Uterus (tissue), 2 donors: ENCODE data around the gene TGIF1.

Experiments used
- CTCF ChIP-seq, 4 experiments: fragments of 200-600 bp in 2 of 4; fragments of 450-650 bp in 2 of 4; sonication (generic) in 2 of 4; IDR thresholded peaks; one replicate each; pipeline ENCODE4 v1.5.1; 2016 to 2019; ENCODE audit warnings: antibody characterized with exemption in 4 of 4, mild to moderate bottlenecking in 2 of 4, moderate library complexity in 1 of 4
- POLR2A ChIP-seq, 2 donors: fragments of 450-650 bp; IDR thresholded peaks; one replicate each; pipeline ENCODE4 v1.6.1; 2016; ENCODE audit warnings: antibody characterized with exemption in 2 of 2, mild to moderate bottlenecking in 1 of 2, moderate library complexity in 1 of 2

- TF ChIP-seq CTCF (IDR thresholded peaks at IDR 0.05) (no peak), POLR2A (IDR thresholded peaks at IDR 0.05) (no peak)
These were observed 10.9 kb downstream of the TGIF1 start for GRCh38 chr18:3460823-3461398.
